ENCODE measurements around the gene MBP.

MBP gene

GRCh38 chr18:77150588-77150987 is 18.0 kb upstream of the MBP start:
- DNase-seq, result no peak

GRCh38 chr18:77148289-77148688 is 15.7 kb upstream of the MBP start:
- DNase-seq, result no peak

GRCh38 chr18:77147418-77147852 is 14.9 kb upstream of the MBP start:
- DNase-seq, result no peak

GRCh38 chr18:77146249-77147080 is 13.9 kb upstream of the MBP start:
- no peak for DNase-seq

- no peak for DNase-seq
These were observed 12.8 kb upstream of the MBP start for GRCh38 chr18:77145364-77145901.

- DNase-seq, result no peak
These were observed 12.0 kb upstream of the MBP start for GRCh38 chr18:77144451-77145118.

GRCh38 chr18:77144046-77144445 is 11.5 kb upstream of the MBP start:
- DNase-seq, result no peak

GRCh38 chr18:77143196-77143595 is 10.6 kb upstream of the MBP start:
- no peak for DNase-seq

GRCh38 chr18:77141401-77142118 is 9.0 kb upstream of the MBP start:
- no peak for DNase-seq

GRCh38 chr18:77140439-77141109 is 8.0 kb upstream of the MBP start:
- no peak for DNase-seq

GRCh38 chr18:77140030-77140429 is 7.4 kb upstream of the MBP start:
- DNase-seq, result no peak

GRCh38 chr18:77139619-77140018 is 7.0 kb upstream of the MBP start:
- no peak for DNase-seq

GRCh38 chr18:77138270-77138669 is 5.7 kb upstream of the MBP start:
- DNase-seq, result no peak

- DNase-seq, result no peak
These were observed 5.3 kb upstream of the MBP start for GRCh38 chr18:77137851-77138250.

GRCh38 chr18:77136871-77137665 is 4.5 kb upstream of the MBP start:
- no peak for DNase-seq

GRCh38 chr18:77136076-77136718 is 3.6 kb upstream of the MBP start:
- no peak for DNase-seq

- DNase-seq, result no peak
These were observed 2.9 kb upstream of the MBP start for GRCh38 chr18:77135339-77136075.

- no peak for DNase-seq
These were observed 2.0 kb upstream of the MBP start for GRCh38 chr18:77134611-77135010.

- DNase-seq, result no peak
These were observed 1.4 kb upstream of the MBP start for GRCh38 chr18:77133835-77134496.
